H9 (cell line): ENCODE measurements around the gene SNRNP35. TPM values are rescaled to one million over a fixed set of nuclear protein-coding genes. Genes with fewer than 3 reads are reported as not detected.

ENCODE experiments used
- DNase-seq: peaks from one replicate; pipeline ENCODE4 v3.0.0-alpha.2; 2017
- H2AFZ ChIP-seq: one replicate; pipeline ENCODE4 v1.6.1; 2013; ENCODE audit warnings: mild to moderate bottlenecking, low read length, control low read depth, moderate library complexity
- H2AK5ac ChIP-seq: 2 replicates; pipeline ENCODE4 v1.6.1; 2013; ENCODE audit warnings: low read length, control low read depth, mixed read lengths; ENCODE audit not compliant: insufficient read length
- H2BK120ac ChIP-seq: one replicate; pipeline ENCODE4 v1.6.1; 2013; ENCODE audit warnings: low read depth, mild to moderate bottlenecking, low read length, control low read depth, inconsistent platforms; ENCODE audit not compliant: poor library complexity, severe bottlenecking
- H2BK12ac ChIP-seq: 2 replicates; pipeline ENCODE4 v1.6.1; 2013; ENCODE audit warnings: low read length, control low read depth, mixed read lengths, low read depth; ENCODE audit not compliant: insufficient read length
- H2BK15ac ChIP-seq: 2 replicates; pipeline ENCODE4 v1.6.1; 2013; ENCODE audit warnings: low read depth, low read length, control low read depth
- H2BK20ac ChIP-seq: one replicate; pipeline ENCODE4 v1.6.1; 2013; ENCODE audit warnings: low read depth, mild to moderate bottlenecking, low read length, control low read depth, inconsistent platforms; ENCODE audit not compliant: poor library complexity, severe bottlenecking
- H2BK5ac ChIP-seq: 2 replicates; pipeline ENCODE4 v1.6.1; 2013; ENCODE audit warnings: low read length, control low read depth, mixed read lengths; ENCODE audit not compliant: insufficient read length
- H3K14ac ChIP-seq: 2 replicates; pipeline ENCODE4 v1.6.1; 2013; ENCODE audit warnings: low read length, control low read depth; ENCODE audit not compliant: insufficient read depth
- H3K18ac ChIP-seq: 2 replicates; pipeline ENCODE4 v1.6.1; 2013; ENCODE audit warnings: low read depth, mild to moderate bottlenecking, mixed read lengths, low read length, control low read depth; ENCODE audit not compliant: insufficient read length
- H3K23ac ChIP-seq: 2 replicates; pipeline ENCODE4 v1.6.1; 2013; ENCODE audit warnings: low read length, control low read depth, mixed read lengths, low read depth; ENCODE audit not compliant: insufficient read length
- H3K23me2 ChIP-seq: 2 replicates; pipeline ENCODE4 v1.6.1; 2013; ENCODE audit warnings: low read depth, mild to moderate bottlenecking, mixed read lengths, low read length, control low read depth; ENCODE audit not compliant: insufficient read length, poor library complexity, severe bottlenecking
- H3K27ac ChIP-seq: 2 replicates; pipeline ENCODE4 v1.5.1; 2013; ENCODE audit warnings: low read length, control low read depth, mixed read lengths, low read depth; ENCODE audit not compliant: insufficient read length
- H3K27me3 ChIP-seq: 2 replicates; pipeline ENCODE4 v1.6.1; 2013; ENCODE audit warnings: low read length, control low read depth, inconsistent platforms; ENCODE audit not compliant: insufficient read depth
- H3K4ac ChIP-seq: 2 replicates; pipeline ENCODE4 v1.6.1; 2013; ENCODE audit warnings: low read depth, mild to moderate bottlenecking, control low read depth, inconsistent platforms, low read length, moderate library complexity
- H3K4me1 ChIP-seq: 2 replicates; pipeline ENCODE4 v1.6.1; 2013; ENCODE audit warnings: low read length, control low read depth, inconsistent platforms; ENCODE audit not compliant: insufficient read depth
- H3K4me2 ChIP-seq: 2 replicates; pipeline ENCODE4 v1.6.1; 2013; ENCODE audit warnings: low read length, control low read depth, mixed read lengths; ENCODE audit not compliant: insufficient read length, insufficient read depth
- H3K56ac ChIP-seq: 2 replicates; pipeline ENCODE4 v1.6.1; 2013; ENCODE audit warnings: low read depth, mild to moderate bottlenecking, mixed read lengths, low read length, control low read depth; ENCODE audit not compliant: insufficient read length
- H3K79me1 ChIP-seq: 2 replicates; pipeline ENCODE4 v1.6.1; 2013; ENCODE audit warnings: low read depth, mild to moderate bottlenecking, moderate library complexity, low read length, control low read depth, inconsistent platforms; ENCODE audit not compliant: insufficient read depth, poor library complexity, severe bottlenecking
- H3K79me2 ChIP-seq: 2 replicates; pipeline ENCODE4 v1.6.1; 2013; ENCODE audit warnings: low read length, control low read depth, inconsistent platforms; ENCODE audit not compliant: insufficient read depth
- H3K9ac ChIP-seq: 2 replicates; pipeline ENCODE4 v1.6.1; 2013; ENCODE audit warnings: low read length, control low read depth, mixed read lengths; ENCODE audit not compliant: insufficient read length; ENCODE audit errors: extremely low read depth
- H3K9me3 ChIP-seq: one replicate; pipeline ENCODE4 v1.6.1; 2013; ENCODE audit warnings: low read depth, low read length, inconsistent platforms; ENCODE audit not compliant: control insufficient read depth
- H3T11ph ChIP-seq: one replicate; pipeline ENCODE4 v1.6.1; 2013; ENCODE audit warnings: mild to moderate bottlenecking, low read length, control low read depth, inconsistent platforms
- H4K20me1 ChIP-seq: one replicate; pipeline ENCODE4 v1.6.1; 2013; ENCODE audit not compliant: control insufficient read depth, insufficient read length, insufficient read depth
- H4K5ac ChIP-seq: 2 replicates; pipeline ENCODE4 v1.6.1; 2013; ENCODE audit warnings: low read depth, mild to moderate bottlenecking, mixed read lengths, low read length, control low read depth; ENCODE audit not compliant: insufficient read length
- H4K8ac ChIP-seq: replicated peaks from 2 replicates; pipeline ENCODE4 v1.6.1; 2013; ENCODE audit warnings: low read length, control low read depth, mixed read lengths, low read depth; ENCODE audit not compliant: insufficient read length
- H4K91ac ChIP-seq: 2 replicates; pipeline ENCODE4 v1.6.1; 2013; ENCODE audit warnings: low read depth, mild to moderate bottlenecking, moderate library complexity, mixed read lengths, low read length, control low read depth; ENCODE audit not compliant: insufficient read length
- H3K27ac Mint-ChIP-seq, 3 experiments: 2 replicates in 2 of 3; 3 replicates in 1 of 3; pipeline ENCODE4 v1.8.0; 2020 to 2021; ENCODE audit warnings: mixed read lengths in 3 of 3, mild to moderate bottlenecking in 1 of 3, moderate library complexity in 1 of 3
- H3K27me3 Mint-ChIP-seq: 2 replicates; pipeline ENCODE4 v1.8.0; 2021; ENCODE audit warnings: low read depth, mild to moderate bottlenecking, moderate library complexity, mixed read lengths
- H3K36me3 Mint-ChIP-seq, 3 experiments: 2 replicates in 2 of 3; 3 replicates in 1 of 3; pipeline ENCODE4 v1.8.0; 2020 to 2021; ENCODE audit warnings: low read depth in 3 of 3, mixed read lengths in 3 of 3; ENCODE audit not compliant: insufficient read depth in 1 of 3
- H3K4me1 Mint-ChIP-seq, 2 experiments: 2 replicates each; pipeline ENCODE4 v1.8.0; 2020; ENCODE audit warnings: mixed read lengths in 2 of 2
- H3K4me3 Mint-ChIP-seq, 2 experiments: 2 replicates in 1 of 2; 3 replicates in 1 of 2; pipeline ENCODE4 v1.8.0; 2020 to 2021; ENCODE audit warnings: mild to moderate bottlenecking in 2 of 2, mixed read lengths in 2 of 2, moderate library complexity in 1 of 2
- H3K9me3 Mint-ChIP-seq, 2 experiments: 2 replicates in 1 of 2; 3 replicates in 1 of 2; pipeline ENCODE4 v1.8.0; 2020; ENCODE audit warnings: mild to moderate bottlenecking in 2 of 2, mixed read lengths in 2 of 2, moderate library complexity in 1 of 2
- WGBS: extraction: QIAGEN DNeasy Blood & Tissue Kit; methylation state at CpG from one replicate; pipeline ENCODE4 v1.1.7; 2013; ENCODE audit warnings: missing lambda C conversion rate, low lambda C conversion rate, mixed read lengths; ENCODE audit not compliant: insufficient read length; ENCODE audit errors: extremely low coverage; 5-methylcytosine and 5-hydroxymethylcytosine counted together
- total RNA-seq: library from RNA; stranded (reverse); gene quantifications from 2 replicates; pipeline ENCODE4 v1.2.1, GENCODE V29; 2021
- TF ChIP-seq, protein P1 (sequence below): fragments of 200-600 bp; sonication (generic); conservative IDR thresholded peaks from 3 replicates; pipeline ENCODE4 v1.8.0; 2021; ENCODE audit warnings: antibody characterized with exemption, mild to moderate bottlenecking

The SNRNP35 gene
- total RNA-seq, 1 experiment from 2014 or later, result 16.3 TPM

DNA sequence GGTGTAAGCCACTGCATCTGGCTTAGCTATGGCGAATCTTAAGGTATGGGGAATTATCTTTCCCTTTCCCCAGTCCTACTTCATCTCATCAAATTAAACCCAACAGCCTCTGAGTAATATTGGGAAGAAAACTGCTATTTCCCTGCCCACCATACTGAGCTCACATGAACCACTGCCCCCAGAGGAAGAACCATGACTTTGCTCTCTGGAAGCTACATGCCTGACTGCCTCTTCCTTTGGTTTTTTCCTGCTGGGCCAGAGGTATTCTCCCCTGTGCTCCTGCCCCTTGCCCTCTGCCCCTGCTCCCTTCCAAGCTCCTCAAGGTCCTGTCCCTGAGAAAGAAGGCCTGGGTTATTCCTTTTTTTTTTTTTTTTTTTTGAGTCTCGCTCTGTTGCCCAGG lies 36.6 kb upstream of the SNRNP35 start:
- Mint-ChIP-seq H3K4me3 (no peak overlapping the region), H3K4me1 (no peaks in the 10 kb centered on the region), H3K27me3 (peaks cover 3% of the 10 kb centered on the region; the same call in 1 of the 2 replicates), H3K36me3 (no peaks in the 10 kb centered on the region; a peak in 1 of 7 replicates), H3K9me3 (peaks cover 8 to 12% of the 10 kb centered on the region in 2 experiments), H3K27ac (no peak overlapping the region; a peak in 1 of 7 replicates)
- Histone ChIP-seq H4K8ac (no peak overlapping the region), H4K91ac (no peak overlapping the region), H4K5ac (no peak overlapping the region), H2BK5ac (no peak overlapping the region), H3K4ac (no peak overlapping the region), H2AFZ (no peak overlapping the region), H3K23ac (no peak overlapping the region), H3K56ac (no peak overlapping the region), H3K79me2 (no peaks in the 10 kb centered on the region), H2BK12ac (no peak overlapping the region), H4K20me1 (no peaks in the 10 kb centered on the region), H3K18ac (no peak overlapping the region), H3K27ac (no peak overlapping the region), H2BK15ac (no peak overlapping the region), H2BK120ac (no peak overlapping the region), H3K27me3 (no peaks in the 10 kb centered on the region), H3K23me2 (no peaks in the 10 kb centered on the region), H2AK5ac (no peak overlapping the region), H3K14ac (no peak overlapping the region), H3K4me1 (no peaks in the 10 kb centered on the region), H3K9me3 (no peaks in the 10 kb centered on the region), H3K4me2 (no peak overlapping the region), H3T11ph (no peak overlapping the region), H2BK20ac (no peak overlapping the region), H3K9ac (no peak overlapping the region), H3K79me1 (no peaks in the 10 kb centered on the region)
- WGBS, result no CpG with 5 or more reads among the region's 2 CpGs
- TF ChIP-seq, protein P1, sequence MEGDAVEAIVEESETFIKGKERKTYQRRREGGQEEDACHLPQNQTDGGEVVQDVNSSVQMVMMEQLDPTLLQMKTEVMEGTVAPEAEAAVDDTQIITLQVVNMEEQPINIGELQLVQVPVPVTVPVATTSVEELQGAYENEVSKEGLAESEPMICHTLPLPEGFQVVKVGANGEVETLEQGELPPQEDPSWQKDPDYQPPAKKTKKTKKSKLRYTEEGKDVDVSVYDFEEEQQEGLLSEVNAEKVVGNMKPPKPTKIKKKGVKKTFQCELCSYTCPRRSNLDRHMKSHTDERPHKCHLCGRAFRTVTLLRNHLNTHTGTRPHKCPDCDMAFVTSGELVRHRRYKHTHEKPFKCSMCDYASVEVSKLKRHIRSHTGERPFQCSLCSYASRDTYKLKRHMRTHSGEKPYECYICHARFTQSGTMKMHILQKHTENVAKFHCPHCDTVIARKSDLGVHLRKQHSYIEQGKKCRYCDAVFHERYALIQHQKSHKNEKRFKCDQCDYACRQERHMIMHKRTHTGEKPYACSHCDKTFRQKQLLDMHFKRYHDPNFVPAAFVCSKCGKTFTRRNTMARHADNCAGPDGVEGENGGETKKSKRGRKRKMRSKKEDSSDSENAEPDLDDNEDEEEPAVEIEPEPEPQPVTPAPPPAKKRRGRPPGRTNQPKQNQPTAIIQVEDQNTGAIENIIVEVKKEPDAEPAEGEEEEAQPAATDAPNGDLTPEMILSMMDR, result peak; percentile 28; the same call in 2 of the 3 replicates
- no peak for DNase-seq
